ENCODE results near the gene BPIFB2. TPM values are rescaled to one million over a fixed set of nuclear protein-coding genes. Genes with fewer than 3 reads are reported as not detected.
"Not testable (repeated sequence)": the region's sequence is repeated elsewhere in the genome, so short reads cannot be mapped to it uniquely, and the experiment has no call there.

The BPIFB2 gene
- total RNA-seq, 4 donors from 2014 or later: not detected

DNA sequence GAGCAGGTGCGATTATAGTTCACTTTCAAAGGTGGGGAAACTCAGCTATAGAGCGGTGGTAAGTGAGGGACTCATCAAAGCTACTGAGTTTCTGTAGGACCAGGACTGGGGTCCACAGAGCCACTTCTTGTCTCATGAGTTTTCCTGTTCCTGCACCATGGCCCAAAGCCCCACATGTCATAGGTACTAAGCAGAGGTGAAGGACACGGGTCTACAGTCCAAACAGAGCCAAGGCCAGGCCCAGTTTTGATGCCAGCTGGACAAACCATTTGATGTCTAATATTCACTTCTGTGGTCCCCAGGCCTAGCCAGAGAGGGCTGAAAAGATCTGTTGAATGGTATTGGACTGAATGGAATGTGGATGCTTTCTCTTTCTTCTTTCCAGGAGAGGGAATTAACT is 34.9 kb downstream of the BPIFB2 start:
- H3K9me3 ChIP-seq: peaks cover 0 to 3% of the 10 kb centered on the region in 2 donors
- TF ChIP-seq POLR2A (IDR thresholded peaks at IDR 0.05): no peak
- TF ChIP-seq, protein P1, sequence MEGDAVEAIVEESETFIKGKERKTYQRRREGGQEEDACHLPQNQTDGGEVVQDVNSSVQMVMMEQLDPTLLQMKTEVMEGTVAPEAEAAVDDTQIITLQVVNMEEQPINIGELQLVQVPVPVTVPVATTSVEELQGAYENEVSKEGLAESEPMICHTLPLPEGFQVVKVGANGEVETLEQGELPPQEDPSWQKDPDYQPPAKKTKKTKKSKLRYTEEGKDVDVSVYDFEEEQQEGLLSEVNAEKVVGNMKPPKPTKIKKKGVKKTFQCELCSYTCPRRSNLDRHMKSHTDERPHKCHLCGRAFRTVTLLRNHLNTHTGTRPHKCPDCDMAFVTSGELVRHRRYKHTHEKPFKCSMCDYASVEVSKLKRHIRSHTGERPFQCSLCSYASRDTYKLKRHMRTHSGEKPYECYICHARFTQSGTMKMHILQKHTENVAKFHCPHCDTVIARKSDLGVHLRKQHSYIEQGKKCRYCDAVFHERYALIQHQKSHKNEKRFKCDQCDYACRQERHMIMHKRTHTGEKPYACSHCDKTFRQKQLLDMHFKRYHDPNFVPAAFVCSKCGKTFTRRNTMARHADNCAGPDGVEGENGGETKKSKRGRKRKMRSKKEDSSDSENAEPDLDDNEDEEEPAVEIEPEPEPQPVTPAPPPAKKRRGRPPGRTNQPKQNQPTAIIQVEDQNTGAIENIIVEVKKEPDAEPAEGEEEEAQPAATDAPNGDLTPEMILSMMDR (IDR thresholded peaks at IDR 0.05): no peak

DNA sequence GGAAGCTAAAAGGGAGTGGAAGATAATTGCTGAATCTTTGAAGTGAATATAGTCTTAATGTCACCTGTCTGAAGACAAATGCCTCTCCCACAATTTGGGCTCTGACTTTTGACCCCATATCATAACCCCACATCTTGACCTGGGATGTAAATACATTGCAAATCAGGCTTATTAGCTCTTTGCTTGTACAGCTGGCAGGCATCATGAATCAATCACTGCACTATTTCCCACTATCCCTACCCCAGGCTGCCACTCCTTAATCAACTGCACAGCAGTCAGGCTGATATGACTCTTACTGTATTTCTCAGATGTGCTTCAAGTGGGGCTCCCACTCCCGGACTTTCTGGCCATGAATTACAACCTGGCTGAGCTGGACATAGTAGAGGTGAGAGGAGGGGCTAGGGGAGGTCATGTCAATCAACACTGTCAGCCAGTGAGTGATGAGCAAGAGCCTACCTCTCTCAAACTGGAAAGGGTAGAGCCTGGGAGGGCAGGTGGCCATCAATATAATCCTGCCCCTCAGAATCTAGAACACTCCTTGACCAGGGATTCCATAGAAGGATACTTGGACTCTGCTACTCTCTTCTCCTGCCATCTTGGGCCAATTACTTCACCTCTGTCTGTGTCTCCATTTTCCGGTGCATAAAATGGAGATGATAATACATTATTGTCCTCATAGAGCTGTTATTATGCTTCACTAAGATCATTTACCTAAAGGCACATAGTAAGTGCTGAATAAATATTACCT is 35.7 kb downstream of the BPIFB2 start:
- Histone ChIP-seq H3K36me3 (no peaks in the 10 kb centered on the region), H3K4me1 (no peaks in the 10 kb centered on the region), H3K27ac (no peak overlapping the region), H3K9me3 (peaks cover 0 to 3% of the 10 kb centered on the region in 2 donors), H3K4me3 (no peak overlapping the region), H3K27me3 (no peaks in the 10 kb centered on the region)
- no peak for DNase-seq
- TF ChIP-seq, protein P1 (IDR thresholded peaks at IDR 0.05): no peak
- no peak for TF ChIP-seq POLR2A (IDR thresholded peaks at IDR 0.05)
- intact Hi-C loops (cut with DNase I; ENCODE audit: low total_unique reads): no loop called here

More for the DNA sequence above, 34.9 kb downstream of the BPIFB2 start:
- DNase-seq: no peak
- Histone ChIP-seq H3K4me3 (no peak overlapping the region), H3K27me3 (no peaks in the 10 kb centered on the region), H3K36me3 (no peaks in the 10 kb centered on the region), H3K27ac (no peak overlapping the region), H3K4me1 (no peaks in the 10 kb centered on the region)
- intact Hi-C loops (cut with DNase I; ENCODE audit: low total_unique reads): no loop called here

DNA sequence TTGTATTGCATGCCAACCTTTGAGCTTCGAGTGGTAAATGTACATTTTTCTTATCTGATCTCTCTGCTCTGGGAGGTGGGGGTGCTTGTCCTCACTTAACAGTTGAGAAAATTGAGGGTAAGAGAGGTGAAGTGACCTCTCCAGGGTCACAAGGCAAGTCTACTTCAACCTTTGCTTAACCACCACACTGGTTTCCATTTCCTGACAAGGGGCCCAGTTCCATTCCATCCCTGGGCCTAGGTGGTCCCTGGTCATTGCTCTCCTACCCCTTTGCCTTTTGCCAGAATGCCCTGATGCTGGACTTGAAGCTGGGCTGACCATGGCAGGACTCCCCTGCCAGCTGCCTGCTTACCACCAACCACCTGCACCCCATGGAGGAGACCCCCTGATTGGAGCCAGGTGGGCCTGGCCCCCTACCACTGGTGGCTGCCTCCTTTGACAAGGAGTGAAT is 36.3 kb downstream of the BPIFB2 start:
- H3K4me3 ChIP-seq: no peak overlapping the region
- no peak overlapping the region for H3K27ac ChIP-seq
- TF ChIP-seq, protein P1 (IDR thresholded peaks at IDR 0.05): no peak
- TF ChIP-seq POLR2A (IDR thresholded peaks at IDR 0.05): no peak
- intact Hi-C loops (cut with DNase I; ENCODE audit: low total_unique reads): no loop called here
- no peaks in the 10 kb centered on the region for H3K27me3 ChIP-seq
- H3K36me3 ChIP-seq: no peaks in the 10 kb centered on the region
- no peaks in the 10 kb centered on the region for H3K4me1 ChIP-seq
- DNase-seq: no peak
- H3K9me3 ChIP-seq: peaks cover 0 to 3% of the 10 kb centered on the region in 2 donors

DNA sequence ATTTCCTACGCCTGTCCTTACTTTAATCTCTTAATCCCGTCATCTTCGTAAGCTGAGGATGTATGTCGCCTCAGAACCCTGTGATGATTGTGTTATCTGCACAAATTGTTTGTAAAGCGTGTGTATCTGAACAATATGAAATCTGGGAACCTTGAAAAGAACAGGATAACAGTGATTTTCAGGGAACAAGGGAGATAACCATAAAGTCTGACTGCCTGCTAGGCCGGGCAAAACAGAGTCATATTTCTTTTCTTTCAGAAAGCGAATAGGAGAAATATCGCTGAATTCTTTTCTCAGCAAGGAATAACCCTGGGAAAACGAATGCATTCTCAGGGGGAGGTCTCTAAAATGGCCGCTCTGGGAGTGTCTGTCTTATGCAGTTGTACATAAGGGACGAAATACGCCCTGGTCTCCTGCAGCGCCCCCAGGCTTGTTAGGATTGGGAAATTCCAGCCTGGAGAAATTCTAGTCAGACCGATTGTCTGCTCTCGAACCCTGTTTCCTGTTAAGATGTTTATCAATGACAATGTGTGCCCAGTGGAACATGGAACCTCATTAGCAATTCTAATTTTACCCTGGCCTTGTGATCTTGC is 37.7 kb downstream of the BPIFB2 start:
- H3K9me3 ChIP-seq; H3K27me3 ChIP-seq; DNase-seq; intact Hi-C loops (cut with DNase I; ENCODE audit: low total_unique reads); H3K27ac ChIP-seq; H3K4me3 ChIP-seq; H3K4me1 ChIP-seq; H3K36me3 ChIP-seq: not testable (repeated sequence)

DNA sequence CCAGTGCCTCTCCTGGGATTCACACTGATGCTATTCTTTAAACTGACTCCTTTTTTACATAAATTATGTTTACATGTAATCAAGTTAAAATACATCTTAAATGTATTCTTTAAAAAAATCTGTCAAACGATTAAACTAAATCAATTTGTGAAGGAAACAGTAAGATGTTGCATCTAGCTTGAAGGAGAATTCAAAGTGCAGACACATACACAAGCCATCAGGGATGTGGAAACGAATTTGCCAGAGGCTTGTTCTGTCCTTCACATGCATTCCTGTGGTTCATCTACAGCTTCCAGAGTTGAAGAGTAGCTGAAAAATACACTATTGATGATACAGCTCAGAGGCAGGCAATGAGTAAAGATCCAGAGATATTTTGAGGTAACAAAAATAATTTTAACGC is 38.9 kb downstream of the BPIFB2 start:
- intact Hi-C loops (cut with DNase I; ENCODE audit: low total_unique reads): no loop called here
- H3K9me3 ChIP-seq: peaks cover 0 to 3% of the 10 kb centered on the region in 2 donors

More for the DNA sequence above, 38.9 kb downstream of the BPIFB2 start:
- no peak overlapping the region for H3K27ac ChIP-seq
- no peak overlapping the region for H3K4me3 ChIP-seq
- H3K27me3 ChIP-seq: no peaks in the 10 kb centered on the region
- no peaks in the 10 kb centered on the region for H3K36me3 ChIP-seq
- no peak for DNase-seq
- H3K4me1 ChIP-seq: no peaks in the 10 kb centered on the region
- no peak for TF ChIP-seq POLR2A (IDR thresholded peaks at IDR 0.05)
- TF ChIP-seq, protein P1 (IDR thresholded peaks at IDR 0.05): no peak
